ENCODE measurements around the gene CLDND2. TPM values are rescaled to one million over a fixed set of nuclear protein-coding genes. Genes with fewer than 3 reads are reported as not detected.

CLDND2 gene
- total and polyA plus RNA-seq, 2 of the 8 experiments (the other 6 are each of a cell fraction or from before 2014, with no cell fraction given) = 0.21 to 0.56 TPM

- TF ChIP-seq CHD7 (IDR thresholded peaks at IDR 0.05; ENCODE audit: insufficient replicate concordance, low read length) (no peak), TCF12 (IDR thresholded peaks at IDR 0.05; ENCODE audit: low read depth, low read length) (no peak), CHD2 (IDR thresholded peaks at IDR 0.05; ENCODE audit: low read length) (no peak), TAF7 (optimal IDR thresholded peaks at IDR 0.05; ENCODE audit: borderline replicate concordance, low read depth, low read length) (no peak), USF2 (IDR thresholded peaks at IDR 0.05; ENCODE audit: low read length) (peak; percentile 44; the same call in 1 of the 2 replicates), EGR1 (IDR thresholded peaks at IDR 0.05; ENCODE audit: borderline replicate concordance, low read depth, low read length) (no peak)
Measured at GRCh38 chr19:51330366-51330765, 38.4 kb downstream of the CLDND2 start (continued).

All from H1 (cell line).